MM.1S (cell line): Measurements from ENCODE around the gene PARP11.

Experiments
- DNase-seq: peaks from one replicate; pipeline ENCODE4 v3.0.0-alpha.2; 2015
- H2AFZ ChIP-seq: fragments of 300-600 bp; sonication (generic); 2 replicates; pipeline ENCODE4 v1.6.0; 2016; ENCODE audit warnings: antibody characterized with exemption, low read length
- H3F3A ChIP-seq: fragments of 300-600 bp; sonication (generic); 2 replicates; pipeline ENCODE4 v1.6.1; 2016; ENCODE audit warnings: mild to moderate bottlenecking, antibody characterized with exemption, low read length, moderate library complexity, mixed read lengths; ENCODE audit not compliant: insufficient read depth
- H3K27ac ChIP-seq: fragments of 300-600 bp; sonication (generic); 2 replicates; pipeline ENCODE4 v1.5.1; 2016; ENCODE audit warnings: mild to moderate bottlenecking, low read length
- H3K27me3 ChIP-seq: fragments of 300-600 bp; sonication (generic); replicated peaks from 2 replicates; pipeline ENCODE4 v1.6.0; 2016; ENCODE audit warnings: low read length; ENCODE audit not compliant: insufficient read depth
- H3K36me3 ChIP-seq: fragments of 300-600 bp; sonication (generic); replicated peaks from 2 replicates; pipeline ENCODE4 v1.6.1; 2016; ENCODE audit warnings: mild to moderate bottlenecking, low read length, mixed read lengths; ENCODE audit not compliant: insufficient read depth
- H3K4me1 ChIP-seq: fragments of 300-600 bp; sonication (generic); 2 replicates; pipeline ENCODE4 v1.6.1; 2016; ENCODE audit warnings: low read length, mixed read lengths
- H3K4me2 ChIP-seq: fragments of 300-600 bp; sonication (generic); 2 replicates; pipeline ENCODE4 v1.6.0; 2016; ENCODE audit warnings: low read depth, low read length
- H3K4me3 ChIP-seq: fragments of 300-600 bp; sonication (generic); 2 replicates; pipeline ENCODE4 v1.5.1; 2016; ENCODE audit warnings: low read length, mixed read lengths
- H3K79me2 ChIP-seq: fragments of 300-600 bp; sonication (generic); 2 replicates; pipeline ENCODE4 v1.6.1; 2016; ENCODE audit warnings: mixed run types, low read length, mixed read lengths
- H3K9ac ChIP-seq: fragments of 300-600 bp; sonication (generic); 2 replicates; pipeline ENCODE4 v1.6.1; 2016; ENCODE audit warnings: low read length, mixed read lengths
- H3K9me2 ChIP-seq: fragments of 300-600 bp; sonication (generic); replicated peaks from 2 replicates; pipeline ENCODE4 v1.6.1; 2016; ENCODE audit warnings: mild to moderate bottlenecking, low read length, mixed read lengths; ENCODE audit not compliant: insufficient read depth
- H3K9me3 ChIP-seq: fragments of 300-600 bp; sonication (generic); replicated peaks from 2 replicates; pipeline ENCODE4 v1.6.1; 2016; ENCODE audit warnings: mild to moderate bottlenecking, low read length, mixed read lengths; ENCODE audit not compliant: insufficient read depth
- H4K20me1 ChIP-seq: fragments of 300-600 bp; sonication (generic); 2 replicates; pipeline ENCODE4 v1.6.1; 2016; ENCODE audit warnings: mild to moderate bottlenecking, low read length, moderate library complexity, mixed read lengths; ENCODE audit not compliant: insufficient read depth
- EZH2 ChIP-seq: fragments of 300-600 bp; sonication (generic); optimal IDR thresholded peaks from 2 replicates; pipeline ENCODE3; 2017; ENCODE audit warnings: low read depth, mild to moderate bottlenecking, antibody characterized with exemption, low read length, mixed read lengths
- EZH2phosphoT487 ChIP-seq: fragments of 300-600 bp; sonication (generic); IDR thresholded peaks from 2 replicates; pipeline ENCODE4 v1.6.1; 2018; ENCODE audit warnings: antibody characterized with exemption, low read length
- TF ChIP-seq, protein P1 (sequence below): fragments of 300-600 bp; sonication (generic); IDR thresholded peaks from 2 replicates; pipeline ENCODE4 v1.5.1; 2016; ENCODE audit warnings: antibody characterized with exemption, low read length, mixed read lengths

Gene PARP11

DNA sequence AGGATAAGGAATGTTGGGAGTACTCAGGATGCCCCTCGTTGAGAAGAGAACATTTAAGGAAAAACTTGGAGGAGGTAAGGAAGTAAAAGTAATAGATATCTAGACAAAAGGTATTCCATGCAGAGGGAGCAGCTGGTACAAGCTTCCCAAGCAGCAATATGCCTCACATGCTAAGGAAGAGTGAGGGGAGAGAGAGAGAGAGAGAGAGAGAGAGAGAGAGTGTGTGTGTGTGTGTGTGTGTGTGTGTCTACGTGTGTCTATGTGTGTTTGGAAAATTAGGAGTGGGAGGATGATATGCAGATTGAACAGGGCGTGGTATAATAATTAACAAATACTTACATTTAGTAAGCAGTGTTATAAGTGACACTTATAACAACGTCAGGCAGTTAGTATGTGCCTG is 9.2 kb upstream of the PARP11 start:
- H3K27ac ChIP-seq, result no peak overlapping the region
- TF ChIP-seq EZH2phosphoT487 (no peak), EZH2 (no peak)
- TF ChIP-seq, protein P1, sequence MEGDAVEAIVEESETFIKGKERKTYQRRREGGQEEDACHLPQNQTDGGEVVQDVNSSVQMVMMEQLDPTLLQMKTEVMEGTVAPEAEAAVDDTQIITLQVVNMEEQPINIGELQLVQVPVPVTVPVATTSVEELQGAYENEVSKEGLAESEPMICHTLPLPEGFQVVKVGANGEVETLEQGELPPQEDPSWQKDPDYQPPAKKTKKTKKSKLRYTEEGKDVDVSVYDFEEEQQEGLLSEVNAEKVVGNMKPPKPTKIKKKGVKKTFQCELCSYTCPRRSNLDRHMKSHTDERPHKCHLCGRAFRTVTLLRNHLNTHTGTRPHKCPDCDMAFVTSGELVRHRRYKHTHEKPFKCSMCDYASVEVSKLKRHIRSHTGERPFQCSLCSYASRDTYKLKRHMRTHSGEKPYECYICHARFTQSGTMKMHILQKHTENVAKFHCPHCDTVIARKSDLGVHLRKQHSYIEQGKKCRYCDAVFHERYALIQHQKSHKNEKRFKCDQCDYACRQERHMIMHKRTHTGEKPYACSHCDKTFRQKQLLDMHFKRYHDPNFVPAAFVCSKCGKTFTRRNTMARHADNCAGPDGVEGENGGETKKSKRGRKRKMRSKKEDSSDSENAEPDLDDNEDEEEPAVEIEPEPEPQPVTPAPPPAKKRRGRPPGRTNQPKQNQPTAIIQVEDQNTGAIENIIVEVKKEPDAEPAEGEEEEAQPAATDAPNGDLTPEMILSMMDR, result no peak
- no peak overlapping the region for H2AFZ ChIP-seq
- no peaks in the 10 kb centered on the region for H3K9me3 ChIP-seq
- DNase-seq, result no peak
- H3K9ac ChIP-seq, result no peak overlapping the region
- no peak overlapping the region for H3K4me3 ChIP-seq
- no peaks in the 10 kb centered on the region for H4K20me1 ChIP-seq
- H3K36me3 ChIP-seq, result no peaks in the 10 kb centered on the region
- H3K4me1 ChIP-seq, result no peaks in the 10 kb centered on the region
- H3K27me3 ChIP-seq, result peaks cover 19% of the 10 kb centered on the region; the same call in 1 of the 2 replicates
- no peaks in the 10 kb centered on the region for H3K9me2 ChIP-seq
- no peaks in the 10 kb centered on the region for H3F3A ChIP-seq
- no peak overlapping the region for H3K4me2 ChIP-seq
- H3K79me2 ChIP-seq, result no peaks in the 10 kb centered on the region

DNA sequence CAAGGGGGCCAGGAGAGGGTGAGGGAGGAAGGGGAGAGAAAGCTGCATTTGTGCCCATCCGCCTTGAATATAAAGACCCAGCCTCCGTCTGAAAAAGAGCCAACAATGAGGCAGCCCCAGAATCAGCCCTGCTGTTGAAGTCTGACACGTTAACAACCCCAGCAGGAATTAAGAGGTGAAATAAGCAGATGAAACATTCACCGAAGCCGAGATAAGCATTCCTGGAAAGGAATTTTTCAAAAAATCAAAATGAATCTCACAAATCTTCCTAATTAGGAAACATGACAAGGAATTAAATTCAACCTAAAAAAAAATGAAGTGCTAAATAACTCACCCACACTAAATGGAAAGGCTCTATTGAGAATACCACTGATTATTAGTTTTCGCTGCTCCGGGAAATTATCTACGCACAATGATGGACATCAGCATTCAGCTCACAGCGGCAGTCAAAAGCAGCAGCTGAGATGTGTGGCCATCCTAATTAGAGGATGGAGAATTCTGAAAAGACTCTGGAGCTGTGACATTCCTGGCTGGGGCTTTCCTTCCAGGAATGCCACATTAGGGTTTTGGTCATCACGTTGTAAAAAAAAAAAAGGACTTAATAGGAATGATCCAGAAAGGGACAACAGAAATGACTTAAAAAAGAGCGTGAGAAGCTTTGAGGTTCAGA is 8.2 kb upstream of the PARP11 start:
- Histone ChIP-seq H3F3A (no peaks in the 10 kb centered on the region), H3K4me1 (no peaks in the 10 kb centered on the region)

DNA sequence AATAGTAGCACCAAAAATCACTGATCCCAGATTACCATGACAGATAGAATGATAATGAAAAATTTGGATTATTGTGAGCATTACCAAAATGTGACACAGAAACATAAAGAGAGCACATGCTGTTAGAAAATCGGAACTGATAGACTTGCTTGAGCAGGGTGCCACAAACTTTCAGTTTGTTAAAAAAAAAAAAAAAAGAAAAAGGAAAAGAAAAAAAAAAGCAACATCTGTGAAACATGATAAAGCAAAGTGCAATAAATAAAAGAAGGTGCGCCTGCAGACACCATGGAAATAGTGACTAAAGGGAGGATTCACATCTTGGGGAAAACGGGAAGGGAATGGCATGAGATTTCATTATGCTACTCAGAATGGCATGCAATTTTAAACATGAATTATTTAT is 6.6 kb upstream of the PARP11 start:
- H3F3A ChIP-seq, result no peaks in the 10 kb centered on the region
- H3K4me2 ChIP-seq, result no peak overlapping the region
- H3K27ac ChIP-seq, result no peak overlapping the region
- no peaks in the 10 kb centered on the region for H3K4me1 ChIP-seq
- H2AFZ ChIP-seq, result no peak overlapping the region
- H3K9me2 ChIP-seq, result no peaks in the 10 kb centered on the region
- no peaks in the 10 kb centered on the region for H3K36me3 ChIP-seq
- H3K9ac ChIP-seq, result no peak overlapping the region
- no peak for TF ChIP-seq EZH2
- no peak for TF ChIP-seq EZH2phosphoT487
- TF ChIP-seq, protein P1, result no peak
- H4K20me1 ChIP-seq, result no peaks in the 10 kb centered on the region
- no peak overlapping the region for H3K4me3 ChIP-seq
- H3K27me3 ChIP-seq, result peaks cover 19% of the 10 kb centered on the region
- DNase-seq, result no peak
- no peaks in the 10 kb centered on the region for H3K79me2 ChIP-seq
- H3K9me3 ChIP-seq, result no peaks in the 10 kb centered on the region

More for the DNA sequence above, 8.2 kb upstream of the PARP11 start:
- DNase-seq, result no peak
- no peaks in the 10 kb centered on the region for H3K9me2 ChIP-seq
- TF ChIP-seq, protein P1, result no peak
- TF ChIP-seq EZH2phosphoT487 (no peak), EZH2 (no peak)
- no peak overlapping the region for H3K9ac ChIP-seq
- no peaks in the 10 kb centered on the region for H3K9me3 ChIP-seq
- H2AFZ ChIP-seq, result no peak overlapping the region
- H3K4me3 ChIP-seq, result no peak overlapping the region
- H3K79me2 ChIP-seq, result no peaks in the 10 kb centered on the region
- no peaks in the 10 kb centered on the region for H4K20me1 ChIP-seq
- no peak overlapping the region for H3K4me2 ChIP-seq
- H3K36me3 ChIP-seq, result no peaks in the 10 kb centered on the region
- H3K27me3 ChIP-seq, result peaks cover 19% of the 10 kb centered on the region; the same call in 1 of the 2 replicates
- H3K27ac ChIP-seq, result no peak overlapping the region
